SH-SY5Y (cell line): Measurements from ENCODE around the gene CACUL1.

Experiments
- GATA2 ChIP-seq: IDR thresholded peaks from 2 replicates; pipeline ENCODE4 v1.6.1; 2011; ENCODE audit warnings: mild to moderate bottlenecking, low read depth, low read length
- GATA3 ChIP-seq: IDR thresholded peaks from 2 replicates; pipeline ENCODE4 v1.6.1; 2011; ENCODE audit warnings: low read depth, mild to moderate bottlenecking, low read length, moderate library complexity

The CACUL1 gene

DNA sequence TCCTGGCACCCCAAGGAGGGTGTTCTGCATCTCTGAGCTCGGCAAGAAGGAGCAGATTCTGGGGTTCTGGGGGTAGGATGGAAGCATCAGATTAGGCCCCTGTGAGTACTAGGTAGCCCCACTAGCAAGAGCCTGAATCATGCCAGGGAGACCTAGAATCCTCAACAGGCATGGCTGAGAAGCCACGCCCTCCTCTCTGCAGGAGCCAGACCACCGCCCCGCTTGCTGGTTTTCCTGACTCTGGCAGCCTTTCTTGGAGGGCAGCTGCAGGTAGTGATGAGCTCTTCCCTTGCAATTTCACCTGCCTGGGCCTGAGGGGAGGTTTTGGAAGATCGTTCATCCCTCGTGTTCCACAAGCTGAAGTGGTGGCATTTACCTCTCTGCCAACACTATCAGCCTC, 90.4 kb downstream of the CACUL1 start:
- no peak for TF ChIP-seq GATA2
- TF ChIP-seq GATA3 = no peak

DNA sequence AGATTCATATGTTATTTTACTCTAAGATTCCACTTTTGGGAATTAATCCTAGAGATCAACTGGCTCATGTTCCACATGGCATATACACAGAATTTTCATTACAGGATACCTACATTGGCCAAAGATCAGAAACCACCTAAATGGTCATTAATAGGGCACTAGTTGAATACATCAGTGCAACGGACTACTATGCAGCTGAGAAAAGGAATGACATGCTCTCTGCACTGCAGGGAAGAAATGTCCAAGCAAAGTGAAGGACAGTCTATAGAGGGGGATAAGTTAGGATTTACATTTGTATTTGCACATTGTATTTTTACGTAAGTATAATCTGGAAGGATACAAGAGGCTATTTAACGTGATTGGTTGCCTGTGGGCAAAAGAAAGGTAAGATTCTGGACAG, 91.6 kb downstream of the CACUL1 start:
- TF ChIP-seq GATA2 = no peak
- no peak for TF ChIP-seq GATA3

- no peak for TF ChIP-seq GATA3
- no peak for TF ChIP-seq GATA2
Observed at GRCh38 chr10:118662228-118663035, 92.3 kb downstream of the CACUL1 start.

DNA sequence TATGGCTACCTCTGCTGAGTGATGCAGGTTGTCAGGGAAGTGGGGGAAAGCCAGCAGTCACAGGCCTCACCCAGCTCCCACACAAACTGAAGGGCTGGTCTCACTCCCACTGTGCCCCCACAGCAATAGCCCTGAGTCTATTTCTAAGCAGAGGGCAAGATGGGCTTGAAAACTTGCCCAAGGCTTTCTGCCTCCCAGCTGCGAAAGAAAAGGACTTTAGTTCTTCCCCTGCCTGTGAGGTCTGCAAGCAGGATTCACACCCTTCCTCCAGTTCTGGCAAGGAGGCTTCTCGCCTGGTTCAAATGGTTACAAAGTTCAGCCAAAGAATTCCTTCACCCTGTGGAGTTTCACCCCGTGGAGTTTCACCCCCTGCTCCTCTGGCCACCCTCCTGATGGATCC, 96.0 kb downstream of the CACUL1 start:
- TF ChIP-seq GATA2 (no peak), GATA3 (no peak)

DNA sequence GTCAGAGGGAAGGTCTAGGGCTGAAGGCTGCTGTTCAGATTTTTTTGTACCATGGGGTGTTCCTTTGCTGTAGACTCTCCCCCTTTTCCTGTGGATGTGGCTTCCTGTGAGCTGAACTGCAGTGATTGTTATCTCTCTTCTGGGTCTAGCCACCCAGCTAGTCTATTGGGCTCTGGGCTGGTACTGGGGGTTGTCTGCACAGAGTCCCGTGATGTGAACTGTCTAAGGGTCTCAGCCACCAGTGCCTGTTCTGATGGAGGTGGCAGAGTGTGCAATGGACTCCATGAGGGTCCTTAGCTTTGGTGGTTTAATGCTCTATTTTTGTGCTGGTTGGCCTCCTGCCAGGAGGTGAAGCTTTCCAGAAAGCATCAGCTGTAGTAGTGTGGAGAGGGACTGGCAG, 96.6 kb downstream of the CACUL1 start:
- peak; percentile 32; the same call in 1 of the 2 replicates for TF ChIP-seq GATA2

GRCh38 chr10:118642228-118642627, 112.5 kb downstream of the CACUL1 start:
- TF ChIP-seq GATA3 = no peak

GRCh38 chr10:118638680-118639079, 116.1 kb downstream of the CACUL1 start:
- no peak for TF ChIP-seq GATA3
- TF ChIP-seq GATA2 = no peak

- TF ChIP-seq GATA3 = no peak
- TF ChIP-seq GATA2 = no peak
Observed at GRCh38 chr10:118635674-118636402, 118.9 kb downstream of the CACUL1 start.

DNA sequence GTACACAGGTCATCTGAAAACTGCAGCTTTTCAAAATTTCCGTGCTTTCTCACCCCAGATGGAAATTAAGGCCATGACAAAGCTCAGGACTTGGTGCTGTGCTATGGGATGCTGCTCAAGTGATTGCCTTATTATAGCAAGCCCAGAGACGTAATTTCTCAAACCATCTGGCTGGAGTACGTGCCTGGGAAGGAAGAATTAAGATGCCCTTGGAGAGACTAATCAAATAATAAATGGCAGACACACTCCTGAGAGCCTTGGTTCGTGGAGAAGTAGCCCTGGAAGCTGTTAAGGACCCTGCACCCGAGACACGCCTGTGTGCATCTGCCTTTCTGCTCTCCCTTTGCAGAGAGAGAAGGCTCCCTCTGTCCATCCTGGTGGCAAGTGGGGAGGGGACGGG, 121.0 kb downstream of the CACUL1 start:
- TF ChIP-seq GATA3 (no peak), GATA2 (no peak)

DNA sequence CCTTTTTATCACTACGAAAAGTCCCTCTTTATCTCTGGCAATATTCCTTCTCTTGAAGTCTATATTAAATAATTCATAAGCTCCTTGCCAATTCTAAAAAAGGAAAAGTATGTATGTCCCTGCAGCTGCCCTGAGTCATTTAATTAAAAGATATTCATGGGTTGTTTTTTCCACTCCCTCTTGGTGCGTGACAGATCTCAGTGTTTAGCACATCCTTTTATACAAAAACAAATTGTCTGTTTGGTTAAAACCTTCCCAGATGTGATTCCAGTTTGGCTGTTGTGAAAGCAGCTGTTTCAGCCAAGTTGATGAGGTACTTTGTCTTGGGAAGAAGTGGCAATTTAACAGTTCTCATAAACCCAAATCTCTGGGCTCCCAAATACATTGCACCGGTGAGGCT, 125.6 kb downstream of the CACUL1 start:
- TF ChIP-seq GATA2 (no peak), GATA3 (no peak)

GRCh38 chr10:118628397-118628796, 126.4 kb downstream of the CACUL1 start:
- TF ChIP-seq GATA3 (no peak), GATA2 (no peak)

DNA sequence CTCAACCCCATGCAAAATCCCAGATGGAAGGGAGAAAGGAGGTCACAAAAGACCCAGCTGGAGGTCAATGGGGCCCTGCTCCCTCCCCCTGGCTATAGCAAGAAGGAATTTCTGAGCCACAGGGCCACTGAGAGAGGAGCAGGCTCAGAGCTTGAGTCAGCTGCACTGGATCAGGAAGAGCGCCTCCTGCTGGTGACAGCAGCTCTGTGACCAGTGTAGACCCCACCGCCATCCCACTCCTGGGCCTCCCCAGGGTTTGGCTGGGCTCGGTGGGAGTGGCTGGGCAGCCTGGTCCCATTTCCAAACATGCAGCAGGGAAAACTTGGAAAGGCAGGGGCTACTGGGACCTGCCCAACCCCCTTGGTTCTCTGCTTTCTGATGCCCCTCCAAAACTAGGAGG, 127.8 kb downstream of the CACUL1 start:
- TF ChIP-seq GATA3 (no peak), GATA2 (no peak)
